ENCODE measurements around the gene GALNT7. TPM values are rescaled to one million over a fixed set of nuclear protein-coding genes. Genes with fewer than 3 reads are reported as not detected.

GALNT7 gene
- total and polyA plus RNA-seq, 2 of the 13 experiments (the other 11 are each of a cell fraction or from before 2014, with no cell fraction given): 0.08 to 0.13 TPM

GRCh38 chr4:173160871-173161270 is 7.7 kb upstream of the GALNT7 start:
- TF ChIP-seq KMT2B (CRISPR knock-in tag; IDR thresholded peaks at IDR 0.05) (no peak), RCOR2 (CRISPR knock-in tag; IDR thresholded peaks at IDR 0.05) (no peak), TFE3 (CRISPR knock-in tag; IDR thresholded peaks at IDR 0.05) (no peak), SKI (IDR thresholded peaks at IDR 0.05; ENCODE audit: partially characterized antibody) (no peak), ZBTB40 (IDR thresholded peaks at IDR 0.05) (no peak), ZBTB40 (CRISPR knock-in tag; IDR thresholded peaks at IDR 0.05) (no peak), PITX1 (CRISPR knock-in tag; IDR thresholded peaks at IDR 0.05) (no peak), ZNF703 (CRISPR knock-in tag; IDR thresholded peaks at IDR 0.05; ENCODE audit: borderline replicate concordance) (no peak), ZNF598 (CRISPR knock-in tag; IDR thresholded peaks at IDR 0.05; ENCODE audit: borderline replicate concordance) (no peak)
- ATAC-seq: no peak

More at GRCh38 chr4:173160871-173161270, 7.7 kb upstream of the GALNT7 start:
- Histone ChIP-seq H3K27me3 (ENCODE audit: control insufficient read depth in 1 of 2, insufficient read depth in 2 of 2, low read length in 2 of 2) (peaks cover 0 to 4% of the 10 kb centered on the region in 2 experiments; a peak in 1 of 5 replicates), H3K9me3 (ENCODE audit: low read length) (no peaks in the 10 kb centered on the region), H3K4me2 (ENCODE audit: low read depth, low read length) (no peak overlapping the region), H3K27ac (ENCODE audit: extremely low read length, insufficient read depth, low read length) (no peak overlapping the region), H3K4me3 (replicated peaks in 1 of 3; ENCODE audit: insufficient read depth in 1 of 3, low read depth in 2 of 3, low read length in 3 of 3) (no peak overlapping the region), H4K20me1 (ENCODE audit: insufficient read depth, low read length) (no peaks in the 10 kb centered on the region), H3K36me3 (replicated peaks in 1 of 2; ENCODE audit: control insufficient read depth in 1 of 2, insufficient read depth in 2 of 2, low read length in 2 of 2) (no peaks in the 10 kb centered on the region), H3K4me1 (ENCODE audit: insufficient read depth, low read length) (no peaks in the 10 kb centered on the region), H2AFZ (ENCODE audit: low read length) (no peak overlapping the region), H3K9ac (ENCODE audit: insufficient read depth, low read depth, low read length) (no peak overlapping the region), H3K79me2 (ENCODE audit: insufficient read depth, low read length) (no peaks in the 10 kb centered on the region)
- no TSS peak for BruUV-seq (replicated peaks)
- in situ Hi-C loops (cut with HindIII; ENCODE audit: extremely low pct_ligation_motif_present, low pct_unique_long_range_greater_than_20kb) (no loop called here), intact Hi-C loops (cut with micrococcal nuclease; ENCODE audit: unreplicated experiment) (loop anchor here (10.0 kb wide), 1 partner anchor 136 kb away; no protein-coding TSS in a partner anchor)
- 0% methylated on average over 2 of the region's 2 CpGs for WGBS (ENCODE audit: low lambda C conversion rate)
- CTCF ChIA-PET (ENCODE audit: low intra/inter-chr PET ratio, low total read pairs): no interaction called here
- POLR2A ChIA-PET: no interaction called here
- DNase-seq (ENCODE audit: low spot score): no peak
- FAIRE-seq: no peak

Data from HepG2 (cell line).